Measurements from ENCODE around the gene CTDSPL. TPM values are rescaled to one million over a fixed set of nuclear protein-coding genes. Genes with fewer than 3 reads are reported as not detected.

CTDSPL gene
- total RNA-seq, 3 donors from 2014 or later = 1.1 to 1.7 (median 1.3) TPM

DNA sequence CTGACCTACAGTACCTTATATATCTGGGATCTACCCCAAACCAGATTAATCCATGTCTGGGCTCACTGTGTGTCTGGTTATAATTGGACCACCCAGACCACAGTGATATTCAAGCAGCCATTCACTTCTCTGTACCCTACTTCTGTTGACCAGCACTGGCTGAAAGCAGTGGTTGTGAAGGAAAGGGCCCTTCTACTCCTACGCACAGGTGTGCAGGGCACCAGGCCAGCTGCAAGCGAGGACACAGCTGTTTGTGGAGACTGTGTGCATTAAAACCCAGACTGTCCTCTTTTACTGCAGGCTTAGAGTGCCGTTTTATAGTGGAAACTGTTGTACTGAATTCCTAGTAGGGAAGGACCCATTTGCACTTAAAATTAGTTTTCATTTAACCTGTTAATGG, 29.5 kb downstream of the CTDSPL start:
- no peak overlapping the region for H3K4me3 Mint-ChIP-seq
- ATAC-seq (no peak), DNase-seq (no peak)
- H3K9me3 Mint-ChIP-seq = no peaks in the 10 kb centered on the region
- no peaks in the 10 kb centered on the region for H3K4me1 Mint-ChIP-seq (ENCODE audit: low read depth)
- H3K27me3 Mint-ChIP-seq (ENCODE audit: low read depth) = peaks cover 1% of the 10 kb centered on the region
- no peaks in the 10 kb centered on the region for H3K36me3 Mint-ChIP-seq (ENCODE audit: insufficient read depth)

- H3K4me1 Mint-ChIP-seq (ENCODE audit: low read depth) = no peaks in the 10 kb centered on the region
- no peaks in the 10 kb centered on the region for H3K36me3 Mint-ChIP-seq (ENCODE audit: insufficient read depth)
- no peaks in the 10 kb centered on the region for H3K9me3 Mint-ChIP-seq
These were observed 31.4 kb downstream of the CTDSPL start for GRCh38 chr3:37892927-37893600.

GRCh38 chr3:37896827-37897226, 35.1 kb downstream of the CTDSPL start:
- no peaks in the 10 kb centered on the region for H3K4me1 Mint-ChIP-seq (ENCODE audit: low read depth)
- no peak for DNase-seq
- no peaks in the 10 kb centered on the region for H3K9me3 Mint-ChIP-seq
- H3K4me3 Mint-ChIP-seq = no peak overlapping the region
- ATAC-seq = no peak
- H3K27me3 Mint-ChIP-seq (ENCODE audit: low read depth) = no peaks in the 10 kb centered on the region
- no peaks in the 10 kb centered on the region for H3K36me3 Mint-ChIP-seq (ENCODE audit: insufficient read depth)

More at GRCh38 chr3:37892927-37893600, 31.4 kb downstream of the CTDSPL start:
- ATAC-seq (no peak), DNase-seq (no peak)
- H3K27me3 Mint-ChIP-seq (ENCODE audit: low read depth) = no peaks in the 10 kb centered on the region
- H3K4me3 Mint-ChIP-seq = no peak overlapping the region

DNA sequence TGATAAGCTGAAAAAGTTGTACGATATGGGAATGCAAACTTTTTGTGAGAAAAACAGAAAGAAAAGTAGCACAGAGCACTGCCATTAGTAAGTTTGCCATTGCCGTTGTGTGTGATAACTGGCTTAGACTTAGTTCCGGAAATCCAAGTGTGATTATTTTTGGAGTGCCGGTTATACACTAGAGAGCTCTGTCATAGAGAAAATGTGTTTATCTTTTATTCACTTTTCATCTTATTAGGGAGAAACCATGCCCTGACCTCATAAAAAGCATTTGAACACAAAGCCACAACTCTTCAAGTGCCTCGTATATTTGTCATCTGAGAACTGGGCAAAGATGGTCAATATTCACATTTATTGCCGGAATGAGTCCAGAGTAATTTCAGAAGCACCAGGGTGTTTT, 36.1 kb downstream of the CTDSPL start:
- Mint-ChIP-seq H3K36me3 (ENCODE audit: insufficient read depth) (no peaks in the 10 kb centered on the region), H3K9me3 (no peaks in the 10 kb centered on the region), H3K4me1 (ENCODE audit: low read depth) (no peaks in the 10 kb centered on the region), H3K27me3 (ENCODE audit: low read depth) (no peaks in the 10 kb centered on the region), H3K4me3 (no peak overlapping the region)
- no peak for DNase-seq
- no peak for ATAC-seq

- no peaks in the 10 kb centered on the region for H3K9me3 Mint-ChIP-seq
- DNase-seq (no peak), ATAC-seq (no peak)
- H3K4me3 Mint-ChIP-seq = no peak overlapping the region
- H3K27me3 Mint-ChIP-seq (ENCODE audit: low read depth) = no peaks in the 10 kb centered on the region
- no peaks in the 10 kb centered on the region for H3K36me3 Mint-ChIP-seq (ENCODE audit: insufficient read depth)
- H3K4me1 Mint-ChIP-seq (ENCODE audit: low read depth) = no peaks in the 10 kb centered on the region
These were observed 36.7 kb downstream of the CTDSPL start for GRCh38 chr3:37898424-37898823.

DNA sequence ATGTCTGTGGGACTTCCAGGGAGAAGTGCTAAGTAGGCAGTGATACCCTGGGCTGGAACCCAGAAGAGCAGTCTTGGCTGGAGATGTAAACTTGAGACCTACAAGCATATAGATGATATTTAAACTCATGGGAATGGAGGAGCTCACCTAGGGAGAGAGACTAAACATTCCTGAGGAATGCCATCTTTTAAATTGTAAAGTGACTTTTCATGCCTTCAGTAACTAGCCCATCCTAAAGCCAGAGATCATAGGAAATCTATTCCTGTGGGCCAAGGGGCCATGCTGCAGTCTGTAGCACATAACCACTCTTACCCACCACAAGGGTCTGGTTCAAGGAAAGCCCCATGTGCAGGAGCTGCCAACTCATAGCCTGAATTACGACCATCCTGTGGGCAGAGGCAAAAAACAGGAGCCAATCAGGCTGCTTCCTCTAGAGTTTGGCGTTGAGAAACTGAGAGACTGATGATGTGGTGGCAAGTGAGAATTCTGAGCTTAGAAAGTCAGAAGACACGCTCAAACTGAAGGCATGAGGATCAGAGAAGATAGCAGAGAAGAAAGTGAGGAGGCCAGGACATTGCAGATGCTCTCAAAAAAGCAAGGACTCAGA, 37.5 kb downstream of the CTDSPL start:
- no peak for DNase-seq
- Mint-ChIP-seq H3K9me3 (no peaks in the 10 kb centered on the region), H3K27me3 (ENCODE audit: low read depth) (no peaks in the 10 kb centered on the region), H3K36me3 (ENCODE audit: insufficient read depth) (no peaks in the 10 kb centered on the region), H3K4me1 (ENCODE audit: low read depth) (no peaks in the 10 kb centered on the region), H3K4me3 (no peak overlapping the region)
- ATAC-seq = no peak

- DNase-seq (no peak), ATAC-seq (no peak)
- H3K27me3 Mint-ChIP-seq (ENCODE audit: low read depth) = peaks cover 1% of the 10 kb centered on the region
- H3K36me3 Mint-ChIP-seq (ENCODE audit: insufficient read depth) = no peaks in the 10 kb centered on the region
- no peaks in the 10 kb centered on the region for H3K4me1 Mint-ChIP-seq (ENCODE audit: low read depth)
- H3K9me3 Mint-ChIP-seq = no peaks in the 10 kb centered on the region
- H3K4me3 Mint-ChIP-seq = no peak overlapping the region
These were observed 38.1 kb downstream of the CTDSPL start for GRCh38 chr3:37899711-37900306.

DNA sequence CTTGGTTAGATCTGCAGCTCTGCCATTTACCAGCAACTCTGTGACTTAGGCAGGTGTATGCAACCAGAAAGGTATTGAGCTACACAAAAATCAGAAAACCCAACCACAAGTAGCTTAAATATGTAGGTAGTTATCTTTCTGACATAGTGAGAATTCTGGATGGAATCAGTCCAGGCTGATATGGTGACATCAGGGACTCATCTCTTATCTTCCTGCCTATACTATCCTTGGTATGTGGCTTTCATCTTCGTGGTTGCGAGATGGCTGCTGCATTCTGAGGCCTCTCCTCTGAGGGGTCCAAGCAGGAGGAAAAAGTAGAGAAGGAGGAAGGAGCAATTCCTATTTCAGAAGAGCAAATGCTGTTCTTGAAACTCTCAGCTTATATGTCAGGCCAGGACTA, 40.0 kb downstream of the CTDSPL start:
- DNase-seq (no peak), ATAC-seq (no peak)
- Mint-ChIP-seq H3K4me3 (no peak overlapping the region), H3K27me3 (ENCODE audit: low read depth) (peaks cover 3% of the 10 kb centered on the region), H3K4me1 (ENCODE audit: low read depth) (peaks cover 5% of the 10 kb centered on the region), H3K9me3 (no peaks in the 10 kb centered on the region), H3K36me3 (ENCODE audit: insufficient read depth) (no peaks in the 10 kb centered on the region)

- ATAC-seq (no peak), DNase-seq (no peak)
- peaks cover 14% of the 10 kb centered on the region for H3K4me1 Mint-ChIP-seq (ENCODE audit: low read depth)
- no peak overlapping the region for H3K4me3 Mint-ChIP-seq
- no peaks in the 10 kb centered on the region for H3K9me3 Mint-ChIP-seq
- H3K36me3 Mint-ChIP-seq (ENCODE audit: insufficient read depth) = no peaks in the 10 kb centered on the region
- peaks cover 3% of the 10 kb centered on the region for H3K27me3 Mint-ChIP-seq (ENCODE audit: low read depth)
These were observed 41.0 kb downstream of the CTDSPL start for GRCh38 chr3:37902674-37903073.

DNA sequence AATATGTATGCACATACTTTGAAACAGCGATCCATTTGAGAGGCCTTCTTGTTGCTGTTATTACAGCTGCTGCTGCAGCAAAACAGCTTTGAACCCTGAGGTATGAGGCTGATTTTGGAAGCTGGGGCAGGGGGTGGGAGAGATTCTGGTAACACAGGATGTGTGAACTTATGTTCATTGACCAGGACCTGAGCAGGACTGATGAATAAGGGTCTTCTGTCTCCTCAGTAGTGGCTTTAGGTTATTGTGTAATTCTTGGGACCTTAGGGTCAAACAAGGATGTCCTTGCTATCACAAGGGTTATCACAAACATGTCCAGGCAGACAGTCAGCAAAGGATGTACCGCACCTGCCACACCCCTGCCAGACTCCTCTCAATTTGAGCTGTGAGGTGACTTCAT, 41.6 kb downstream of the CTDSPL start:
- H3K4me3 Mint-ChIP-seq = no peak overlapping the region
- H3K4me1 Mint-ChIP-seq (ENCODE audit: low read depth) = peaks cover 18% of the 10 kb centered on the region
- DNase-seq (no peak), ATAC-seq (no peak)
- peaks cover 3% of the 10 kb centered on the region for H3K27me3 Mint-ChIP-seq (ENCODE audit: low read depth)
- H3K9me3 Mint-ChIP-seq = no peaks in the 10 kb centered on the region
- H3K36me3 Mint-ChIP-seq (ENCODE audit: insufficient read depth) = no peaks in the 10 kb centered on the region

- Mint-ChIP-seq H3K36me3 (ENCODE audit: insufficient read depth) (no peaks in the 10 kb centered on the region), H3K9me3 (no peaks in the 10 kb centered on the region), H3K4me3 (no peak overlapping the region), H3K27me3 (ENCODE audit: low read depth) (peaks cover 3% of the 10 kb centered on the region), H3K4me1 (ENCODE audit: low read depth) (peaks cover 18% of the 10 kb centered on the region)
- no peak for ATAC-seq
- no peak for DNase-seq
These were observed 42.1 kb downstream of the CTDSPL start for GRCh38 chr3:37903734-37904133.

GRCh38 chr3:37904601-37905000, 42.9 kb downstream of the CTDSPL start:
- DNase-seq (no peak), ATAC-seq (no peak)
- Mint-ChIP-seq H3K9me3 (no peaks in the 10 kb centered on the region), H3K36me3 (ENCODE audit: insufficient read depth) (no peaks in the 10 kb centered on the region), H3K27me3 (ENCODE audit: low read depth) (peaks cover 3% of the 10 kb centered on the region), H3K4me3 (no peak overlapping the region), H3K4me1 (ENCODE audit: low read depth) (peaks cover 18% of the 10 kb centered on the region)

GRCh38 chr3:37905346-37905745, 43.7 kb downstream of the CTDSPL start:
- no peaks in the 10 kb centered on the region for H3K9me3 Mint-ChIP-seq
- peaks cover 3% of the 10 kb centered on the region for H3K27me3 Mint-ChIP-seq (ENCODE audit: low read depth)
- DNase-seq (no peak), ATAC-seq (no peak)
- no peak overlapping the region for H3K4me3 Mint-ChIP-seq
- peaks cover 18% of the 10 kb centered on the region for H3K4me1 Mint-ChIP-seq (ENCODE audit: low read depth)
- no peaks in the 10 kb centered on the region for H3K36me3 Mint-ChIP-seq (ENCODE audit: insufficient read depth)

- no peaks in the 10 kb centered on the region for H3K9me3 Mint-ChIP-seq
These were observed 44.5 kb downstream of the CTDSPL start for GRCh38 chr3:37905987-37906674.

More at GRCh38 chr3:37905987-37906674, 44.5 kb downstream of the CTDSPL start:
- Mint-ChIP-seq H3K36me3 (ENCODE audit: insufficient read depth) (no peaks in the 10 kb centered on the region), H3K27me3 (ENCODE audit: low read depth) (peaks cover 3% of the 10 kb centered on the region), H3K4me1 (ENCODE audit: low read depth) (peaks cover 18% of the 10 kb centered on the region), H3K4me3 (no peak overlapping the region)
- ATAC-seq (no peak), DNase-seq (no peak)
